T-helper 1 cell (primary cell): ENCODE measurements around the gene DDX23.

ENCODE experiments used
- DNase-seq, 5 donors: peaks; one replicate each; pipeline ENCODE4 v3.0.0-alpha.2; 2012 to 2020

Gene DDX23

GRCh38 chr12:48794870-48795269 is 57.1 kb downstream of the DDX23 start:
- DNase-seq, result no peak

DNA sequence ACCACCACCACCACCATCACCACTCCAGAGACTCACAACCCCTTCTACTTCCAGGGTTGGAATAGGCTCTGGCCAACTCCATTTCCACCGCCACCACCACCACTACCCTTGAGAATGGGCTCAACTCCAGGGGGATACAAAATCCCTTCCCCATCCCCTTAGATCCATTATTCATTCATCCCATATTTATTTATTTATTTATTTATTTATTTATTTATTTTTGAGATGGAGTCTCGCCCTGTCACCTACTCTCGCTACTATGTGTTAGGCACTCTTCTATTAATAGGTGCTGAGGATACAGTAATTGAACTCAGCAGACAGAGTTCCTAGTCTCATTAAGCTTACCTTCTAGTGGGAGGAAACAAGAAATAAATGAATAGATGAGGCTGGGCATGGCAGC is 58.3 kb downstream of the DDX23 start:
- no peak for DNase-seq

- no peak for DNase-seq
These were observed 62.1 kb downstream of the DDX23 start for GRCh38 chr12:48789858-48790326.

DNA sequence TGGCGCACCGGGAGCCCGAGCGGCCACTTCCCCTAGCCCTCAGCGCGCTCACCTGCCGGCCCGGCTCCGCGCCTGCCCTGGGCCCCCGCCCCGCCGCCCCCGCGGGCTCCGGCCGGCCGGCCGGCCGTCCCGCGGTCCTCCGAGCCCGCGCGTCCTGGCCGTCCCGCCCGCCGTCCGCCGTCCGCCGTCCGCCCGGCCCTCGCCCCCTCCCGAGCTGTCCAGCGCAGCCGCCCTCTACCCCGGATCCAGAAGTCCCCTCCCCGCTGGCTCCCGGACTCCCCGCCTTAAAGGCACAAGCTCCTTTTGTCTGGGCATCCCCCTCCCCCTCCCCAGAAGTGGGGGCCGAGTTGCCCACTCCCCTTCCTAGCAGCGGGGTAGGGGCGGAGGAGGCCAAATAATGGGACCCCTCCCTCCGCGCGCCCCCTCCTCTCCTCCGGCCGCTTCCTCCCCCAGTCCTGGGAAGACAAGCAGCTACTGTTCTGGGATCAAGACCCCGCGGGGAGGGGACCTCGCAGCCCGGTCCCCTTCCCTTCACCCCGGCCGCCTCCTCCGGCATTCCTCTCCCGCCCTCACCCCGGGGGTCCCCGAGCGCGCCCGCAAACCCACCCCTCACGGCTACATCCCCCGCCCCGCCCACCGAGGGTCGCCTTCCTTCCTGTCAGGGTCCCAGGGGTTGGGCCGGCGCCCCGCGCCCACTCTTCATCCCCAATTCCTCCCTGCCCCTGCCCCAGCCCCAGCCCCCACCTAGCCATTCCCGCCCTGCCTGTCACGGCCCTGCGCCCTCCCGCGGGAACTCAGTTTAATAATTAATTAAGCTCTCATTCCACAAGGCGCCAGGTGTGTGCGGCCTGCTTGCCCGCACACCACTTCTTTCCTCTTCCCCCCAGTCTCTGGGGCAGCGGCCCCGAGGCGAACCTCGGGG is 62.8 kb downstream of the DDX23 start, which contains the start of gene ADCY6:
Gene ADCY6 (minus strand): TSS at position 236 of the 922 bp plus-strand sequence. CDS start 5,655 bp downstream, outside the sequence.
- no peak for DNase-seq

- DNase-seq, result no peak
These were observed 63.5 kb downstream of the DDX23 start for GRCh38 chr12:48788524-48788853.

DNA sequence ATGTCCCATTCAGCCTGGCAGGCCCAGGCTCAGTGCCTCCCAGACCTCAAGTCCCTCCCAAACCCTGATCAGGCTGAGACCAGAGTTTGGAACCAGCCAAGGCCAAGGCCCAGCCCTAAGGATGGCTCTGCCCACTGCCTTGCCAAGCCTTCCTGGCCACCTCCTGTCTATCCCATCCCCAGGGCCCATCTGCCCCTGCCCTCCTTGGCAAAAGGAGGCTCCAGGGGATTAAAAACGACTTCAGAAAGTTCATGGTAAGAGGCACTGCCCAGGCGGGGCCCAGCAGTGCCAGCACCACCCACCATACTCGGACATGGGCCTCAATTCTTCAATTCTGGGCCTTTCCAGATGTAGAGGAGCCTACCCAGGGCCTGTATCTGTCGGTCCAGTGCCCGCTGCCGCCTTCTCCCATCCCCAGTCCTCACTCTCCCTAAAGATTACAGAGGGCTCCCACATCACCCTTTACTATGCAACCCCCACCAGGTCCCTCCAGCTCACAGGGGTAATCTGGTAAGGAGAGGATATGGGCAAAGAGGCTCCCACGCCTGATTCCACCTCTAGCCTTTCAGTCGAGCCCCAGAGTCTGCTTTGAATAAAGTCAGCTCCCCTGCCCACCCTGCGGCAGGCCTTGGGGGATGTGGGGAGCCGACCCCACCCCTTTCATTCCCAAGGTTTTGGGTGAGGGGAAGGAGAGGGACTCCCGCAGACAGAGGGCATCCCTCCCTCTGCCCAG is 64.0 kb downstream of the DDX23 start:
- no peak for DNase-seq

GRCh38 chr12:48786591-48787544 is 65.1 kb downstream of the DDX23 start:
- no peak for DNase-seq

GRCh38 chr12:48783432-48783831 is 68.5 kb downstream of the DDX23 start:
- no peak for DNase-seq

DNA sequence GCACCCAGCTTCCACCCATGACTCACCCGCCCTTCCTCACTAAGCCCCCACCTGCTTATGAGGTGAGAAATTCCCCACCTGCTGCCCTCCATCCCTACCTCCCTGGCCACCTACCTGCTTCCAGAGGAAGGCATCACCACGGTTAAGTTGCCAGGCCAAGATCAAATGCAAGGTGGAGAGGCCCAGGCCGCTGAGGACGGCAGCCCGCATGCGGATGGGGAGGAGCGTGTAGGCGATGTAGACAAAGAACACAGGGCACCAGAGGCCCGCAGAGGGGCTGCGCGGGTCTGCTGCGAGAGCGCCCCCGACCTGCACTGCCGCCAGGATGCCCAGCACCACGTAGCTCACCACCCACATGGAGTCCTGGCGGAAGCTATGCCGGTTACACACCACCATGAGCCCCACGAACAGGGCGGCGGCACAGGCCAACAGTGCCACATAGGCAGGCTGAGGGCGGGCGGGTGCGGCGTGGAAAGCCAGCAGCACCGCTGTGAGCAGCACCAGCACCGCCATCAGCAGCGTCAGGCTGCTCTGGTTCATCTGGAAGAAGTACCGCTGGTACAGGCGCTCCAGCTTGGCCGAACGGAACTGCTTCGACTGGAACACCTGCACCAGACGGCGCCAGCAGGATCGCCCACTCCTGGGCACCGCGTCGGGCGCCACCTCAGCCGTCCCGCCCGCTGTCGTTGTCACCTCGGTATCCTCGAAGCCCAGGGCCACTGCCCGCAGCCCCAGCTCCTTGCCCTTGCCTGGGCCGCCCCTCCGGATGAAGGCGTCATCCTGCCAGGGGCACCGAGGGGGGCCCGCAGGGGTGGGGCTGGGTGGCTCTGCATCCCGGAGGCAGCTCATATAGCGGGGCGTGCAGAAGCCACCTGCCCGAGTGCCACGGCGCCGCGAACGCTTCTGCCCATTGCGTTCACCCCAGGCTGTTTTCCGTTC is 69.2 kb downstream of the DDX23 start:
- no peak for DNase-seq

- DNase-seq, result no peak
These were observed 70.1 kb downstream of the DDX23 start for GRCh38 chr12:48781750-48782456.

- DNase-seq, result no peak
These were observed 71.5 kb downstream of the DDX23 start for GRCh38 chr12:48780381-48781025.

- no peak for DNase-seq
These were observed 72.1 kb downstream of the DDX23 start for GRCh38 chr12:48779869-48780268.
